ENCODE data around the gene TFB1M. TPM values are rescaled to one million over a fixed set of nuclear protein-coding genes. Genes with fewer than 3 reads are reported as not detected.

Gene TFB1M
- total and polyA plus RNA-seq, 9 of the 15 experiments (the other 6 are each of a cell fraction or from before 2014, with no cell fraction given), result 34.6 to 145 (median 40.4) TPM

DNA sequence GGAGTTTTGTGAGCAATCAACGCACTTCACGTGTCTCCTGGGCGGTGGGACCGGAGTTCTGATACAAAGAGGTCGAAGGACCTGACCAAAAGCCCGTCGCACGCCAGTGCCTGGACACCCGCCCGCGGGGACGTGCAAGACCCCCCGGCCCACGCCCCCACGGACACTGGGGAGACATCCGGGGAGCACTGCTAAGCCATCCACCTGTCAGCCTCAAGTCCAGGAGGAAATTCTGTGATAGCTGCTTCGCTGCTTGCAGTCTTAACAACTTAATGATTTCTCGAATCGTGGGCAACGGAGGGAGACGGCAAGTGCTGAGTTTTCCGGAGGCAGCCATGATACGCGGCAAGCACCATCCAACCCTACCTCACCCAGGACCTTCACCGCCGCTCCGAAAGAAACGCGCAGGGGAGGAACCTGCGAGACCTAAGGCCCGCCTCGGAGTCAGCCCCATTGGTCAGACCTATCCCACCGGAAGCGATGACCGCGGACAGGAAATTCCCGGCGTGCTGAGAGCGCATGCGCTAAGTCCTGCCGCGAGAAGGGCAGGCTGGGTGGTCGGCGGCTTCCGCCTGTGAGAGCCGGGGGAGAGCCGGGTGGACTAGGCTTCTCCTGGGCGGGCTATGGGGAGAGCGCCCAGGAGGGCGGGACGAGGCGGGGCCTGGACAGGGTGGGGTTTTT is at the start of gene TFB1M (continued):
- TF ChIP-seq, protein P1, sequence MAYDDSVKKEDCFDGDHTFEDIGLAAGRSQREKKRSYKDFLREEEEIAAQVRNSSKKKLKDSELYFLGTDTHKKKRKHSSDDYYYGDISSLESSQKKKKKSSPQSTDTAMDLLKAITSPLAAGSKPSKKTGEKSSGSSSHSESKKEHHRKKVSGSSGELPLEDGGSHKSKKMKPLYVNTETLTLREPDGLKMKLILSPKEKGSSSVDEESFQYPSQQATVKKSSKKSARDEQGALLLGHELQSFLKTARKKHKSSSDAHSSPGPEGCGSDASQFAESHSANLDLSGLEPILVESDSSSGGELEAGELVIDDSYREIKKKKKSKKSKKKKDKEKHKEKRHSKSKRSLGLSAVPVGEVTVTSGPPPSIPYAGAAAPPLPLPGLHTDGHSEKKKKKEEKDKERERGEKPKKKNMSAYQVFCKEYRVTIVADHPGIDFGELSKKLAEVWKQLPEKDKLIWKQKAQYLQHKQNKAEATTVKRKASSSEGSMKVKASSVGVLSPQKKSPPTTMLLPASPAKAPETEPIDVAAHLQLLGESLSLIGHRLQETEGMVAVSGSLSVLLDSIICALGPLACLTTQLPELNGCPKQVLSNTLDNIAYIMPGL (CRISPR knock-in tag; IDR thresholded peaks at IDR 0.05), result no peak
- 0 out of 2 replicates have a peak, but pooled peaks have one; percentile 22 for TF ChIP-seq KLF16 (IDR thresholded peaks at IDR 0.05)
- TF ChIP-seq, protein P2, sequence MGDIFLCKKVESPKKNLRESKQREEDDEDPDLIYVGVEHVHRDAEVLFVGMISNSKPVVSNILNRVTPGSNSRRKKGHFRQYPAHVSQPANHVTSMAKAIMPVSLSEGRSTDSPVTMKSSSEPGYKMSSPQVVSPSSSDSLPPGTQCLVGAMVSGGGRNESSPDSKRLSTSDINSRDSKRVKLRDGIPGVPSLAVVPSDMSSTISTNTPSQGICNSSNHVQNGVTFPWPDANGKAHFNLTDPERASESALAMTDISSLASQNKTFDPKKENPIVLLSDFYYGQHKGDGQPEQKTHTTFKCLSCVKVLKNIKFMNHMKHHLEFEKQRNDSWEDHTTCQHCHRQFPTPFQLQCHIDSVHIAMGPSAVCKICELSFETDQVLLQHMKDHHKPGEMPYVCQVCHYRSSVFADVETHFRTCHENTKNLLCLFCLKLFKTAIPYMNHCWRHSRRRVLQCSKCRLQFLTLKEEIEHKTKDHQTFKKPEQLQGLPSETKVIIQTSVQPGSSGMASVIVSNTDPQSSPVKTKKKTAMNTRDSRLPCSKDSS (IDR thresholded peaks at IDR 0.05; ENCODE audit: low read depth, partially characterized antibody), result no peak
- TF ChIP-seq ZBTB17 (CRISPR knock-in tag; IDR thresholded peaks at IDR 0.05), result no peak
- no peak for TF ChIP-seq MAFK (IDR thresholded peaks at IDR 0.05; ENCODE audit: low read length)
- TF ChIP-seq ZC3H8 (IDR thresholded peaks at IDR 0.05), result no peak
- TF ChIP-seq ZNF347 (CRISPR knock-in tag; IDR thresholded peaks at IDR 0.05; ENCODE audit: low read depth), result no peak
- TF ChIP-seq EZH2 (IDR thresholded peaks at IDR 0.05; ENCODE audit: borderline replicate concordance, low read depth, low read length), result no peak
- TF ChIP-seq SMARCE1 (IDR thresholded peaks at IDR 0.05), result no peak; the same call in 1 of the 2 replicates
- peak; percentile 20; the same call in 1 of the 2 replicates for TF ChIP-seq RNF2 (IDR thresholded peaks at IDR 0.05)
- no peak for TF ChIP-seq MED1 (CRISPR knock-in tag; IDR thresholded peaks at IDR 0.05; ENCODE audit: borderline replicate concordance)
- no peak for TF ChIP-seq RHOXF2B (CRISPR knock-in tag; conservative IDR thresholded peaks at IDR 0.05)
- TF ChIP-seq, protein P3, sequence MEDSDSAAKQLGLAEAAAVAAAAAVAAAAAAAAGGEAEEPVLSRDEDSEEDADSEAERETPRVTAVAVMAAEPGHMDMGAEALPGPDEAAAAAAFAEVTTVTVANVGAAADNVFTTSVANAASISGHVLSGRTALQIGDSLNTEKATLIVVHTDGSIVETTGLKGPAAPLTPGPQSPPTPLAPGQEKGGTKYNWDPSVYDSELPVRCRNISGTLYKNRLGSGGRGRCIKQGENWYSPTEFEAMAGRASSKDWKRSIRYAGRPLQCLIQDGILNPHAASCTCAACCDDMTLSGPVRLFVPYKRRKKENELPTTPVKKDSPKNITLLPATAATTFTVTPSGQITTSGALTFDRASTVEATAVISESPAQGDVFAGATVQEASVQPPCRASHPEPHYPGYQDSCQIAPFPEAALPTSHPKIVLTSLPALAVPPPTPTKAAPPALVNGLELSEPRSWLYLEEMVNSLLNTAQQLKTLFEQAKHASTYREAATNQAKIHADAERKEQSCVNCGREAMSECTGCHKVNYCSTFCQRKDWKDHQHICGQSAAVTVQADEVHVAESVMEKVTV (CRISPR knock-in tag; IDR thresholded peaks at IDR 0.05), result no peak
- TF ChIP-seq, protein P4, sequence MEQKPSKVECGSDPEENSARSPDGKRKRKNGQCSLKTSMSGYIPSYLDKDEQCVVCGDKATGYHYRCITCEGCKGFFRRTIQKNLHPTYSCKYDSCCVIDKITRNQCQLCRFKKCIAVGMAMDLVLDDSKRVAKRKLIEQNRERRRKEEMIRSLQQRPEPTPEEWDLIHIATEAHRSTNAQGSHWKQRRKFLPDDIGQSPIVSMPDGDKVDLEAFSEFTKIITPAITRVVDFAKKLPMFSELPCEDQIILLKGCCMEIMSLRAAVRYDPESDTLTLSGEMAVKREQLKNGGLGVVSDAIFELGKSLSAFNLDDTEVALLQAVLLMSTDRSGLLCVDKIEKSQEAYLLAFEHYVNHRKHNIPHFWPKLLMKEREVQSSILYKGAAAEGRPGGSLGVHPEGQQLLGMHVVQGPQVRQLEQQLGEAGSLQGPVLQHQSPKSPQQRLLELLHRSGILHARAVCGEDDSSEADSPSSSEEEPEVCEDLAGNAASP (IDR thresholded peaks at IDR 0.05), result no peak
- no peak for TF ChIP-seq ZNF282 (CRISPR knock-in tag; IDR thresholded peaks at IDR 0.05)
- TF ChIP-seq PCBP1 (IDR thresholded peaks at IDR 0.05; ENCODE audit: low read depth, low read length, poor library complexity, severe bottlenecking), result no peak
